Dermis microvascular lymphatic vessel endothelial cell (primary cell): Measurements from ENCODE around the gene TPRG1L. TPM values are rescaled to one million over a fixed set of nuclear protein-coding genes. Genes with fewer than 3 reads are reported as not detected.

Experiments used
- total RNA-seq: library from RNA; depleted of rRNA; stranded (reverse); fragments of >200 nt; gene quantifications from 2 replicates; pipeline ENCODE4 v1.2.1, GENCODE V29; 2014

The TPRG1L gene
- total RNA-seq, 1 donor from 2014 or later: 20.2 TPM

Other genes with a start within 250 kb of the TPRG1L start
- gene ARHGEF16, start 170.3 kb upstream of the TPRG1L start, total RNA-seq: 0.39 and 0.76 TPM in 2 replicates
- gene MEGF6, start 13.5 kb upstream of the TPRG1L start, total RNA-seq: 69.3 and 239 TPM in 2 replicates
- gene WRAP73, start 25.1 kb downstream of the TPRG1L start, total RNA-seq: 16.2 and 22.4 TPM in 2 replicates
- gene TP73, start 27.5 kb downstream of the TPRG1L start, total RNA-seq: under 0.01 TPM in 1 of 2 replicates, not detected in the other
- gene CCDC27, start 127.4 kb downstream of the TPRG1L start, total RNA-seq: not detected in 2 replicates
- 0.39 and 0.51 TPM in 2 replicates for gene SMIM1, start 147.7 kb downstream of the TPRG1L start, total RNA-seq
- 20.2 and 24.5 TPM in 2 replicates for gene LRRC47, start 171.5 kb downstream of the TPRG1L start, total RNA-seq
- gene CEP104, start 232.2 kb downstream of the TPRG1L start, total RNA-seq: 12.2 and 20.6 TPM in 2 replicates
- 11.2 and 11.4 TPM in 2 replicates for gene DFFB, start 232.5 kb downstream of the TPRG1L start, total RNA-seq